GM13977 (cell line): Measurements from ENCODE around the gene PDE4C.
A peak's percentile ranks its signal among the peaks of the same experiment; 100 is the strongest.

Source experiments
- DNase-seq: peaks from one replicate; pipeline ENCODE4 v3.0.0; 2012; ENCODE audit warnings: low spot score
- CTCF ChIP-seq: IDR thresholded peaks from 2 replicates; pipeline ENCODE4 v1.5.1; 2012; ENCODE audit warnings: mild to moderate bottlenecking, control low read depth; ENCODE audit not compliant: insufficient read depth; ENCODE audit errors: extremely low read depth, missing control alignments
- in situ Hi-C: fragments of 300-500 bp; cut with MboI; formaldehyde crosslinking; loops from one replicate; pipeline ENCODE4 v1.12.0; 2022; ENCODE audit warnings: low sequenced_read_pairs, low pct_unique_long_range_greater_than_20kb, mixed read lengths, inconsistent platforms; ENCODE audit not compliant: unreplicated experiment

Gene PDE4C

GRCh38 chr19:18208098-18208951 lies 17.9 kb downstream of the PDE4C start:
- in situ Hi-C loops = loop anchor here (10.0 kb wide), 1 partner anchor 46 kb away; a partner anchor contains a TSS
- peak; percentile 77 for TF ChIP-seq CTCF
- peak; percentile 64 for DNase-seq

GRCh38 chr19:18206018-18206417 lies 20.2 kb downstream of the PDE4C start:
- no peak for TF ChIP-seq CTCF
- no peak for DNase-seq
- in situ Hi-C loops = loop anchor here (10.0 kb wide), 1 partner anchor 49 kb away; a partner anchor contains a TSS

GRCh38 chr19:18205200-18205892 lies 20.9 kb downstream of the PDE4C start:
- in situ Hi-C loops = loop anchor here (10.0 kb wide), 1 partner anchor 49 kb away; a partner anchor contains a TSS
- TF ChIP-seq CTCF = no peak
- DNase-seq = peak; percentile 83

GRCh38 chr19:18204394-18205199 lies 21.6 kb downstream of the PDE4C start:
- TF ChIP-seq CTCF = no peak
- in situ Hi-C loops = loop anchor here (10.0 kb wide), 1 partner anchor 50 kb away; a partner anchor contains a TSS
- DNase-seq = no peak

GRCh38 chr19:18203863-18204393 lies 22.3 kb downstream of the PDE4C start, which contains the start of gene RAB3A:
Gene RAB3A (minus strand): TSS chr19:18204042. CDS start chr19:18202740, 1,302 bp downstream.
- in situ Hi-C loops = loop anchor here (10.0 kb wide), 1 partner anchor 51 kb away; a partner anchor contains a TSS
- TF ChIP-seq CTCF = no peak
- DNase-seq = peak; percentile 99
